Measurements from ENCODE around the gene PCNX2. TPM values are rescaled to one million over a fixed set of nuclear protein-coding genes. Genes with fewer than 3 reads are reported as not detected.

Gene PCNX2
- total RNA-seq, 1 experiment from 2014 or later, result 63.4 TPM

- DNase-seq, result no peak
- Mint-ChIP-seq H3K4me3 (ENCODE audit: low read depth, unreplicated experiment) (no peak overlapping the region), H3K27me3 (ENCODE audit: unreplicated experiment) (no peaks in the 10 kb centered on the region), H3K36me3 (ENCODE audit: insufficient read depth, unreplicated experiment) (peaks cover 10% of the 10 kb centered on the region), H3K9me3 (ENCODE audit: low read depth, unreplicated experiment) (no peaks in the 10 kb centered on the region), H3K27ac (ENCODE audit: unreplicated experiment) (no peak overlapping the region), H3K4me1 (ENCODE audit: low read depth, unreplicated experiment) (peaks cover 37% of the 10 kb centered on the region)
- intact Hi-C loops (cut with micrococcal nuclease; ENCODE audit: unreplicated experiment), result loop anchor here (5.0 kb wide), 1 partner anchor 33 kb away; no protein-coding TSS in a partner anchor
- TF ChIP-seq CTCF (IDR thresholded peaks at IDR 0.05; ENCODE audit: unreplicated experiment), result no peak
- no TSS peak for BruUV-seq (replicated peaks)
- CTCF ChIA-PET, result interaction anchor here (0.6 kb wide), 1 partner anchor 734 kb away, joined by 4 read pairs; no protein-coding TSS in a partner anchor
Observed at GRCh38 chr1:233290396-233291034, 5.0 kb downstream of the PCNX2 start.

DNA sequence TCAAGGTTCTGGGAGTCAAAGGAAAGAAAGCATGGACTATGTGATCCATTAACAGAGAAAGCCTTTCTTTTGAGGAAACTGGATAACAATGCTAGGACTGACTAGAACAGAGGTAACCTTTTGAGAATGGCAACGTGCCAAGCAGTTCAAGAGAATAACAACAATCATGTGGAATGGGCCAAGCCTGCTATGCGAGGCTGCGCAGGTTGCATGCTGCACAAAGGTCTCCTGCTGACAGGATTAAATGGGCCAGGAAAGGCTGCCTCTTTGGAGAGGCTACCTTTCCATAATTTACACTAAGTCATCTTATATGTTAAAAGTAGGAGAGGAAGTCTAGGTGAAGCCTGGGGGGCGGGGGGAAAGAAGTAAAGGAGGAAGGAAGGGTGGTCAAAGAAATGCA, 5.8 kb downstream of the PCNX2 start:
- Mint-ChIP-seq H3K4me1 (ENCODE audit: low read depth, unreplicated experiment) (peaks cover 36% of the 10 kb centered on the region), H3K27me3 (ENCODE audit: unreplicated experiment) (no peaks in the 10 kb centered on the region), H3K27ac (ENCODE audit: unreplicated experiment) (no peak overlapping the region), H3K4me3 (ENCODE audit: low read depth, unreplicated experiment) (no peak overlapping the region), H3K9me3 (ENCODE audit: low read depth, unreplicated experiment) (no peaks in the 10 kb centered on the region), H3K36me3 (ENCODE audit: insufficient read depth, unreplicated experiment) (peaks cover 1% of the 10 kb centered on the region)
- BruUV-seq (replicated peaks), result no TSS peak
- CTCF ChIA-PET, result no interaction called here
- intact Hi-C loops (cut with micrococcal nuclease; ENCODE audit: unreplicated experiment), result loop anchor here (5.0 kb wide), 1 partner anchor 32 kb away; no protein-coding TSS in a partner anchor
- TF ChIP-seq CTCF (IDR thresholded peaks at IDR 0.05; ENCODE audit: unreplicated experiment), result no peak
- DNase-seq, result peak; percentile 7

GRCh38 chr1:233282582-233282886, 13.0 kb downstream of the PCNX2 start:
- no TSS peak for BruUV-seq (replicated peaks)

GRCh38 chr1:233281711-233282581, 13.6 kb downstream of the PCNX2 start:
- intact Hi-C loops (cut with micrococcal nuclease; ENCODE audit: unreplicated experiment), result no loop called here
- no peak overlapping the region for H3K27ac Mint-ChIP-seq (ENCODE audit: unreplicated experiment)
- H3K4me1 Mint-ChIP-seq (ENCODE audit: low read depth, unreplicated experiment), result peaks cover 12% of the 10 kb centered on the region
- BruUV-seq (replicated peaks), result no TSS peak
- H3K36me3 Mint-ChIP-seq (ENCODE audit: insufficient read depth, unreplicated experiment), result no peaks in the 10 kb centered on the region
- H3K9me3 Mint-ChIP-seq (ENCODE audit: low read depth, unreplicated experiment), result peaks cover 2% of the 10 kb centered on the region
- TF ChIP-seq CTCF (IDR thresholded peaks at IDR 0.05; ENCODE audit: unreplicated experiment), result no peak
- H3K27me3 Mint-ChIP-seq (ENCODE audit: unreplicated experiment), result no peaks in the 10 kb centered on the region
- no peak for DNase-seq
- CTCF ChIA-PET, result no interaction called here
- no peak overlapping the region for H3K4me3 Mint-ChIP-seq (ENCODE audit: low read depth, unreplicated experiment)

More at GRCh38 chr1:233282582-233282886, 13.0 kb downstream of the PCNX2 start:
- intact Hi-C loops (cut with micrococcal nuclease; ENCODE audit: unreplicated experiment), result no loop called here
- H3K27me3 Mint-ChIP-seq (ENCODE audit: unreplicated experiment), result no peaks in the 10 kb centered on the region
- H3K9me3 Mint-ChIP-seq (ENCODE audit: low read depth, unreplicated experiment), result peaks cover 2% of the 10 kb centered on the region
- CTCF ChIA-PET, result no interaction called here
- no peaks in the 10 kb centered on the region for H3K36me3 Mint-ChIP-seq (ENCODE audit: insufficient read depth, unreplicated experiment)
- TF ChIP-seq CTCF (IDR thresholded peaks at IDR 0.05; ENCODE audit: unreplicated experiment), result no peak
- H3K4me1 Mint-ChIP-seq (ENCODE audit: low read depth, unreplicated experiment), result peaks cover 12% of the 10 kb centered on the region
- H3K27ac Mint-ChIP-seq (ENCODE audit: unreplicated experiment), result no peak overlapping the region
- no peak for DNase-seq
- H3K4me3 Mint-ChIP-seq (ENCODE audit: low read depth, unreplicated experiment), result no peak overlapping the region

Data from Calu3 (cell line).